ENCODE results near the gene HOOK2.

Gene HOOK2

GRCh38 chr19:12793290-12794195 is 18.2 kb upstream of the HOOK2 start:
- peaks cover 20% of the 10 kb centered on the region for H3K4me1 ChIP-seq (ENCODE audit: control insufficient read depth, insufficient read depth, low read length, poor library complexity, severe bottlenecking)
- peak overlapping the region; percentile 78 for H3K4me3 ChIP-seq (ENCODE audit: extremely low read depth, insufficient read depth, low read length, poor library complexity, severe bottlenecking)
- no peaks in the 10 kb centered on the region for H3K9me3 ChIP-seq (ENCODE audit: control insufficient read depth, low read length)
- H3K27ac ChIP-seq (ENCODE audit: low read depth, low read length, severe bottlenecking), result peak overlapping the region; percentile 91
- peaks cover 5% of the 10 kb centered on the region for H3K36me3 ChIP-seq (ENCODE audit: control insufficient read depth, insufficient read depth, low read length)
- WGBS, 2 experiments (ENCODE audit: insufficient coverage in 2 of 2), result 1% methylated on average over 60 to 66 of the region's 81 CpGs

GRCh38 chr19:12792853-12793289 is 17.5 kb upstream of the HOOK2 start:
- H3K36me3 ChIP-seq (ENCODE audit: control insufficient read depth, insufficient read depth, low read length), result peaks cover 4% of the 10 kb centered on the region
- WGBS, 2 experiments (ENCODE audit: insufficient coverage in 2 of 2), result 0 to 5% methylated on average over 5 to 16 of the region's 22 CpGs
- H3K27ac ChIP-seq (ENCODE audit: low read depth, low read length, severe bottlenecking), result peak overlapping the region; percentile 84
- H3K9me3 ChIP-seq (ENCODE audit: control insufficient read depth, low read length), result no peaks in the 10 kb centered on the region
- H3K4me1 ChIP-seq (ENCODE audit: control insufficient read depth, insufficient read depth, low read length, poor library complexity, severe bottlenecking), result peaks cover 25% of the 10 kb centered on the region
- peak overlapping the region; percentile 78 for H3K4me3 ChIP-seq (ENCODE audit: extremely low read depth, insufficient read depth, low read length, poor library complexity, severe bottlenecking)

- Histone ChIP-seq H3K9me3 (ENCODE audit: control insufficient read depth, low read length) (no peaks in the 10 kb centered on the region), H3K36me3 (ENCODE audit: control insufficient read depth, insufficient read depth, low read length) (no peaks in the 10 kb centered on the region), H3K4me1 (ENCODE audit: control insufficient read depth, insufficient read depth, low read length, poor library complexity, severe bottlenecking) (peaks cover 25% of the 10 kb centered on the region), H3K27ac (ENCODE audit: low read depth, low read length, severe bottlenecking) (peak overlapping the region; percentile 84), H3K4me3 (ENCODE audit: extremely low read depth, insufficient read depth, low read length, poor library complexity, severe bottlenecking) (peak overlapping the region; percentile 78)
- 0 to 1% methylated on average over 69 to 79 of the region's 84 CpGs for WGBS, 2 experiments (ENCODE audit: insufficient coverage in 2 of 2)
Observed at GRCh38 chr19:12792051-12792852, 16.9 kb upstream of the HOOK2 start.

DNA sequence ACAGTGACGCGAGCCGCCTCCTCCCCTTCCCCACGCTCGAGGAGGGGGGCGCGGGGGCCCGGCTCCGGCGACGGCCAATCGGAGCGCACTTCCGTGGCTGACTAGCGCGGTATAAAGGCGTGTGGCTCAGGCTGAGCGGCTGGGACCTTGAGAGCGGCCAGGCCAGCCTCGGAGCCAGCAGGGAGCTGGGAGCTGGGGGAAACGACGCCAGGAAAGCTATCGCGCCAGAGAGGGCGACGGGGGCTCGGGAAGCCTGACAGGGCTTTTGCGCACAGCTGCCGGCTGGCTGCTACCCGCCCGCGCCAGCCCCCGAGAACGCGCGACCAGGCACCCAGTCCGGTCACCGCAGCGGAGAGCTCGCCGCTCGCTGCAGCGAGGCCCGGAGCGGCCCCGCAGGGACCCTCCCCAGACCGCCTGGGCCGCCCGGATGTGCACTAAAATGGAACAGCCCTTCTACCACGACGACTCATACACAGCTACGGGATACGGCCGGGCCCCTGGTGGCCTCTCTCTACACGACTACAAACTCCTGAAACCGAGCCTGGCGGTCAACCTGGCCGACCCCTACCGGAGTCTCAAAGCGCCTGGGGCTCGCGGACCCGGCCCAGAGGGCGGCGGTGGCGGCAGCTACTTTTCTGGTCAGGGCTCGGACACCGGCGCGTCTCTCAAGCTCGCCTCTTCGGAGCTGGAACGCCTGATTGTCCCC is 16.1 kb upstream of the HOOK2 start, which contains the start of gene JUNB:
JUNB (plus strand) TSS at position 142 of the 706 bp plus-strand sequence; CDS start at position 428, 286 bp downstream.
- H3K27ac ChIP-seq (ENCODE audit: low read depth, low read length, severe bottlenecking), result peak within 1 kb of the TSS; percentile 84
- peak within 1 kb of the TSS; percentile 78 for H3K4me3 ChIP-seq (ENCODE audit: extremely low read depth, insufficient read depth, low read length, poor library complexity, severe bottlenecking)
- H3K9me3 ChIP-seq (ENCODE audit: control insufficient read depth, low read length), result no peaks in the 10 kb centered on the region
- H3K36me3 ChIP-seq (ENCODE audit: control insufficient read depth, insufficient read depth, low read length), result no peaks in the 10 kb centered on the region
- H3K4me1 ChIP-seq (ENCODE audit: control insufficient read depth, insufficient read depth, low read length, poor library complexity, severe bottlenecking), result peaks cover 29% of the 10 kb centered on the region
- WGBS, 2 experiments (ENCODE audit: insufficient coverage in 2 of 2), result 0% methylated on average over 44 to 69 of the region's 73 CpGs

DNA sequence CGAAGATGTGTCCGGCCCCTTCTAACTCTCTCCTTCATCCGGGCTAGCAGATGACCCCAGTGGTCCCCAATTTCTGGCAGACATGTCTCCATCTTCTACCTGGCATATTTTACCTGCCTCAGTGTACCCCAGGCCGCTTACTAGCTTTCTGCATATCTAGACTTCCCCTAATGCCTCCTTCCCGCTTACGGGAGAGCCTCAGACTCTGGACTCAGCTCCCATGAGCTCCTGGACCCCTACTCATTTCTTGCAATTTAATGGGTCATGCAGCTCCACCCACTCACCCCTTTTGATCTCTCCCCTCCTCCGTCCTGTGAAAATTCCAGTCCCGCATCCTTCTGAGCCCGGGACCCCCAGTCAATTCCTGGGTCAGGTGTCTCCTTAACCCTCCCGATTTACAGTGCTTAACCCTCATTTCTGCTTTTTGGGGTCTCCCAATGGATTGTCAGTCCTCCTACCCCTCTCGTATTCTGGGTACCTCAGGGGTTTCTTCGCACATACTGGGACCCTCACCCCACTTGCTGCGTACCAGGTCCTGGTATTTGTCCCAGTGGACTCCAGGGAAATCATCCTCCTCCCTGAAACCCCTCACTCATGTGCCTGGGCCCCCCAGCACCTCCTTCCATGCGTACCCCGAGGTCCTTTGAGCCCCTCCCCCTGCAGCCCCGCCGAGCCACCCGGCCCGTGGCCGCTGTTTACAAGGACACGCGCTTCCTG is 15.4 kb upstream of the HOOK2 start:
- Histone ChIP-seq H3K9me3 (ENCODE audit: control insufficient read depth, low read length) (no peaks in the 10 kb centered on the region), H3K36me3 (ENCODE audit: control insufficient read depth, insufficient read depth, low read length) (no peaks in the 10 kb centered on the region), H3K27ac (ENCODE audit: low read depth, low read length, severe bottlenecking) (peak overlapping the region; percentile 84), H3K4me1 (ENCODE audit: control insufficient read depth, insufficient read depth, low read length, poor library complexity, severe bottlenecking) (peaks cover 30% of the 10 kb centered on the region), H3K4me3 (ENCODE audit: extremely low read depth, insufficient read depth, low read length, poor library complexity, severe bottlenecking) (peak overlapping the region; percentile 78)
- WGBS, 2 experiments (ENCODE audit: insufficient coverage in 2 of 2), result 6 to 9% methylated on average over 16 to 20 of the region's 22 CpGs

- peaks cover 35% of the 10 kb centered on the region for H3K4me1 ChIP-seq (ENCODE audit: control insufficient read depth, insufficient read depth, low read length, poor library complexity, severe bottlenecking)
- H3K9me3 ChIP-seq (ENCODE audit: control insufficient read depth, low read length), result no peaks in the 10 kb centered on the region
- WGBS, 2 experiments (ENCODE audit: insufficient coverage in 2 of 2), result 1% methylated on average over 46 to 49 of the region's 56 CpGs
- H3K27ac ChIP-seq (ENCODE audit: low read depth, low read length, severe bottlenecking), result peak overlapping the region; percentile 84
- H3K36me3 ChIP-seq (ENCODE audit: control insufficient read depth, insufficient read depth, low read length), result no peaks in the 10 kb centered on the region
- peak overlapping the region; percentile 78 for H3K4me3 ChIP-seq (ENCODE audit: extremely low read depth, insufficient read depth, low read length, poor library complexity, severe bottlenecking)
Observed at GRCh38 chr19:12789904-12790619, 14.7 kb upstream of the HOOK2 start.

GRCh38 chr19:12789098-12789903 is 13.9 kb upstream of the HOOK2 start:
- no peaks in the 10 kb centered on the region for H3K9me3 ChIP-seq (ENCODE audit: control insufficient read depth, low read length)
- H3K27ac ChIP-seq (ENCODE audit: low read depth, low read length, severe bottlenecking), result peak overlapping the region; percentile 84
- no peaks in the 10 kb centered on the region for H3K36me3 ChIP-seq (ENCODE audit: control insufficient read depth, insufficient read depth, low read length)
- H3K4me3 ChIP-seq (ENCODE audit: extremely low read depth, insufficient read depth, low read length, poor library complexity, severe bottlenecking), result peak overlapping the region; percentile 78
- H3K4me1 ChIP-seq (ENCODE audit: control insufficient read depth, insufficient read depth, low read length, poor library complexity, severe bottlenecking), result peaks cover 40% of the 10 kb centered on the region
- WGBS, 2 experiments (ENCODE audit: insufficient coverage in 2 of 2), result 4 to 8% methylated on average over 21 to 29 of the region's 46 CpGs

DNA sequence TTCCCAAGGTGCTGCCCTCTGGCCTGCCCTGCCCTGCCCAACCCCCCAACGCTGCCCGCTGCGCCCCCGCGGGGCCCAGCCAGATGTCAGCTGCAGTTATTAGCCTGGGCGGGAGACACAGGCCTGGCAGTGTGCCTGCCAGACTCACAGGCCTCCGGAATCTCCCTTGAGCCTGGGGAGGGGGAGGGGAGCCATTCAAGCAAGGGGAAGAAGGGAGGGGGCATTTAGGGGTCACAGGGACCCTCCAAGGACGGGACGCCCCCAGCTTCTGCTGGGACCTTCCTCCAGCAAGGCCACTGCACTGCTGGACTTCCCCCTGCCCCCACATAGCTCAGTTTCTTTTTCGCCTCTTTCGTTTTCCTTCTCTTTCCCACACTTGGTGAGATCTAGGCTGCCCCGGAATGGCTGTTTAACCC is 13.3 kb upstream of the HOOK2 start:
- no peaks in the 10 kb centered on the region for H3K9me3 ChIP-seq (ENCODE audit: control insufficient read depth, low read length)
- H3K4me3 ChIP-seq (ENCODE audit: extremely low read depth, insufficient read depth, low read length, poor library complexity, severe bottlenecking), result peak overlapping the region; percentile 78
- WGBS, 2 experiments (ENCODE audit: insufficient coverage in 2 of 2), result 10 to 17% methylated on average over 4 to 10 of the region's 12 CpGs
- H3K4me1 ChIP-seq (ENCODE audit: control insufficient read depth, insufficient read depth, low read length, poor library complexity, severe bottlenecking), result peaks cover 46% of the 10 kb centered on the region
- H3K27ac ChIP-seq (ENCODE audit: low read depth, low read length, severe bottlenecking), result peak overlapping the region; percentile 84
- H3K36me3 ChIP-seq (ENCODE audit: control insufficient read depth, insufficient read depth, low read length), result no peaks in the 10 kb centered on the region
